Neural cell (in vitro differentiated cells): Measurements from ENCODE around the gene IFNW1.

Experiments
- REST ChIP-seq: IDR thresholded peaks from 2 replicates; pipeline ENCODE4 v1.6.1; 2012; ENCODE audit warnings: borderline replicate concordance
- TAF1 ChIP-seq: IDR thresholded peaks from 2 replicates; pipeline ENCODE4 v1.6.1; 2012; ENCODE audit warnings: low read depth
- TF ChIP-seq, protein P1 (sequence below): fragments of 450-650 bp; IDR thresholded peaks from 2 replicates; pipeline ENCODE4 v1.5.1; 2014; ENCODE audit warnings: antibody characterized with exemption, mild to moderate bottlenecking, moderate library complexity; ENCODE audit not compliant: poor library complexity, severe bottlenecking

- TF ChIP-seq, protein P1, sequence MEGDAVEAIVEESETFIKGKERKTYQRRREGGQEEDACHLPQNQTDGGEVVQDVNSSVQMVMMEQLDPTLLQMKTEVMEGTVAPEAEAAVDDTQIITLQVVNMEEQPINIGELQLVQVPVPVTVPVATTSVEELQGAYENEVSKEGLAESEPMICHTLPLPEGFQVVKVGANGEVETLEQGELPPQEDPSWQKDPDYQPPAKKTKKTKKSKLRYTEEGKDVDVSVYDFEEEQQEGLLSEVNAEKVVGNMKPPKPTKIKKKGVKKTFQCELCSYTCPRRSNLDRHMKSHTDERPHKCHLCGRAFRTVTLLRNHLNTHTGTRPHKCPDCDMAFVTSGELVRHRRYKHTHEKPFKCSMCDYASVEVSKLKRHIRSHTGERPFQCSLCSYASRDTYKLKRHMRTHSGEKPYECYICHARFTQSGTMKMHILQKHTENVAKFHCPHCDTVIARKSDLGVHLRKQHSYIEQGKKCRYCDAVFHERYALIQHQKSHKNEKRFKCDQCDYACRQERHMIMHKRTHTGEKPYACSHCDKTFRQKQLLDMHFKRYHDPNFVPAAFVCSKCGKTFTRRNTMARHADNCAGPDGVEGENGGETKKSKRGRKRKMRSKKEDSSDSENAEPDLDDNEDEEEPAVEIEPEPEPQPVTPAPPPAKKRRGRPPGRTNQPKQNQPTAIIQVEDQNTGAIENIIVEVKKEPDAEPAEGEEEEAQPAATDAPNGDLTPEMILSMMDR: no peak
- no peak for TF ChIP-seq REST
- no peak for TF ChIP-seq TAF1
Measured at GRCh38 chr9:21104787-21105186, 36.8 kb downstream of the IFNW1 start.
